Testis (tissue), 3 donors: ENCODE data around the gene HBEGF. TPM values are rescaled to one million over a fixed set of nuclear protein-coding genes. Genes with fewer than 3 reads are reported as not detected.

Experiments
- DNase-seq: peaks from one replicate; pipeline ENCODE4 v3.0.0-alpha.2; 2019
- H3K27ac ChIP-seq, 2 donors: fragments of 200-600 bp; sonication (generic); one replicate each; pipeline ENCODE4 v1.5.1; 2019
- H3K27me3 ChIP-seq: fragments of 200-600 bp; sonication (generic); one replicate; pipeline ENCODE4 v1.5.1; 2019
- H3K36me3 ChIP-seq: fragments of 200-600 bp; sonication (generic); one replicate; pipeline ENCODE4 v1.5.1; 2017; ENCODE audit warnings: low read depth; ENCODE audit errors: missing control alignments
- H3K4me1 ChIP-seq: fragments of 200-600 bp; sonication (generic); one replicate; pipeline ENCODE4 v1.5.1; 2019
- H3K4me3 ChIP-seq, 2 donors: fragments of 200-600 bp; sonication (generic); one replicate each; pipeline ENCODE4 v1.5.1; 2017 to 2019
- H3K9me3 ChIP-seq: fragments of 200-600 bp; sonication (generic); one replicate; pipeline ENCODE4 v1.5.1; 2017
- CTCF ChIP-seq, 3 experiments: fragments of 450-650 bp in 2 of 3; fragments of 200-600 bp in 1 of 3; sonication (generic) in 1 of 3; IDR thresholded peaks; one replicate each; pipeline ENCODE4 v1.5.1; 2016 to 2019; ENCODE audit warnings: antibody characterized with exemption in 3 of 3, mild to moderate bottlenecking in 2 of 3, moderate library complexity in 1 of 3
- POLR2A ChIP-seq: fragments of 450-650 bp; IDR thresholded peaks from one replicate; pipeline ENCODE4 v1.6.1; 2017; ENCODE audit warnings: antibody characterized with exemption, mild to moderate bottlenecking, moderate library complexity
- WGBS, 2 donors: methylation state at CpG; one replicate each; pipeline ENCODE4 v1.1.5; 2018; 5-methylcytosine and 5-hydroxymethylcytosine counted together
- intact Hi-C: fragments of 100-400 bp; cut with DNase I; formaldehyde crosslinking; loops from one replicate; pipeline ENCODE4 v1.15.1; 2023; ENCODE audit warnings: low total_unique reads
- polyA plus RNA-seq: library from polyadenylated mRNA; stranded (reverse); fragments of 350-450 nt; fragmentation: Illumina TruSeq; extraction: RNeasy Lipid Tissue Mini Kit (QIAGEN cat#74804); gene quantifications from one replicate; pipeline ENCODE4 v1.2.3, GENCODE V29; 2014; ENCODE audit warnings: low read depth, low replicate concordance; ENCODE audit not compliant: insufficient read depth
- total RNA-seq, 2 donors: library from RNA; depleted of rRNA; stranded (reverse); fragments of >200 nt; gene quantifications; one replicate each; pipeline ENCODE4 v1.2.3, GENCODE V29; 2016

Gene HBEGF
- total and polyA plus RNA-seq, 3 donors from 2014 or later, result 8.2 to 23.9 (median 23.2) TPM

GRCh38 chr5:140328036-140328764 lies 18.2 kb downstream of the HBEGF start:
- Histone ChIP-seq H3K9me3 (no peaks in the 10 kb centered on the region), H3K4me1 (peaks cover 20% of the 10 kb centered on the region), H3K36me3 (no peaks in the 10 kb centered on the region), H3K27me3 (no peaks in the 10 kb centered on the region), H3K27ac (no peak overlapping the region), H3K4me3 (no peak overlapping the region)
- intact Hi-C loops, result no loop called here
- no peak for TF ChIP-seq CTCF (IDR thresholded peaks at IDR 0.05)
- TF ChIP-seq POLR2A, result no peak
- DNase-seq, result no peak
- 80 to 90% methylated on average over 8 of the region's 8 CpGs for WGBS, 2 donors

- TF ChIP-seq CTCF (IDR thresholded peaks at IDR 0.05), result no peak
- TF ChIP-seq POLR2A, result no peak
- DNase-seq, result no peak
- Histone ChIP-seq H3K36me3 (no peaks in the 10 kb centered on the region), H3K9me3 (no peaks in the 10 kb centered on the region), H3K27me3 (no peaks in the 10 kb centered on the region), H3K27ac (no peak overlapping the region), H3K4me1 (peaks cover 25% of the 10 kb centered on the region), H3K4me3 (no peak overlapping the region)
- 58 to 67% methylated on average over 2 of the region's 2 CpGs for WGBS, 2 donors
- intact Hi-C loops, result no loop called here
Measured at GRCh38 chr5:140327589-140327988, 18.8 kb downstream of the HBEGF start.

GRCh38 chr5:140325486-140325885 lies 20.9 kb downstream of the HBEGF start:
- Histone ChIP-seq H3K36me3 (no peaks in the 10 kb centered on the region), H3K27me3 (no peaks in the 10 kb centered on the region), H3K4me1 (peaks cover 27% of the 10 kb centered on the region), H3K9me3 (no peaks in the 10 kb centered on the region), H3K27ac (no peak overlapping the region), H3K4me3 (no peak overlapping the region)
- 78 to 82% methylated on average over 3 of the region's 3 CpGs for WGBS, 2 donors
- DNase-seq, result no peak
- TF ChIP-seq CTCF (IDR thresholded peaks at IDR 0.05) (no peak), POLR2A (no peak)
- intact Hi-C loops, result no loop called here

GRCh38 chr5:140324617-140325241 lies 21.7 kb downstream of the HBEGF start:
- no peak for DNase-seq
- peaks cover 27% of the 10 kb centered on the region for H3K4me1 ChIP-seq

More at GRCh38 chr5:140324617-140325241, 21.7 kb downstream of the HBEGF start:
- no peak overlapping the region for H3K4me3 ChIP-seq
- no peak overlapping the region for H3K27ac ChIP-seq
- H3K27me3 ChIP-seq, result no peaks in the 10 kb centered on the region
- H3K9me3 ChIP-seq, result no peaks in the 10 kb centered on the region
- intact Hi-C loops, result no loop called here
- 44 to 53% methylated on average over 1 of the region's 1 CpG for WGBS, 2 donors
- H3K36me3 ChIP-seq, result no peaks in the 10 kb centered on the region
- TF ChIP-seq POLR2A (no peak), CTCF (IDR thresholded peaks at IDR 0.05) (no peak)
